ENCODE results near the gene ELOVL5.

ELOVL5 gene

GRCh38 chr6:53230775-53231467 is 117.8 kb downstream of the ELOVL5 start:
- no peak for DNase-seq

- no peak for DNase-seq
These were observed 120.9 kb downstream of the ELOVL5 start for GRCh38 chr6:53227847-53228246.

- no peak for DNase-seq
These were observed 128.1 kb downstream of the ELOVL5 start for GRCh38 chr6:53220605-53221004.

Measured in suppressor macrophage treated with lipopolysaccharide for 4 hours (primary cell).